Peyer's patch (tissue), 4 donors: ENCODE measurements around the gene MASP2.

ENCODE experiments used
- POLR2A ChIP-seq, 2 donors: fragments of 450-650 bp; IDR thresholded peaks; one replicate each; pipeline ENCODE4 v1.5.1; 2017; ENCODE audit warnings: antibody characterized with exemption in 2 of 2, mild to moderate bottlenecking in 2 of 2, moderate library complexity in 2 of 2
- TF ChIP-seq, protein P1 (sequence below), 6 experiments: fragments of 450-650 bp in 4 of 6; fragments of 200-600 bp in 2 of 6; sonication (generic) in 1 of 6; IDR thresholded peaks; one replicate each; pipeline ENCODE4 v1.5.1; 2017 to 2019; ENCODE audit warnings: antibody characterized with exemption in 6 of 6, mild to moderate bottlenecking in 3 of 6, moderate library complexity in 1 of 6

DNA sequence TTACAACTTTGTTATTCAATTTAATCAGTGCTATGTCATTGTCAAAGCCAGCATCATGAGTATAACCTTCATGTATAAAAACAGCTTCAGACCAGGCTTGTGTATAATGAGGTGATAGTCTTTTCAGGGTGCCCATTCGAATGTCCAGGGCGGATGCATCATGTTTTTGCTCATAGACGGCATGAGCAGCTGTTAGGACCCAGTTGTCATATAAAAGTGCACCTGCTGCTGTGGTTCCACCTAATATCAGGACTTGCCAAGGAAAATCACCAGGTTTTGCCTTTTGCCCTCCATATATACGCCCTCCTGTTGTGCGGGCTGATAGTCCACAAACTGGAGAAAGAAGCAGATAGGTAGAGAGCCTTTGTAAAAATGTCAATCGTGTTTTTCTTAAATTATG, 19.7 kb downstream of the MASP2 start:
- TF ChIP-seq, protein P1, sequence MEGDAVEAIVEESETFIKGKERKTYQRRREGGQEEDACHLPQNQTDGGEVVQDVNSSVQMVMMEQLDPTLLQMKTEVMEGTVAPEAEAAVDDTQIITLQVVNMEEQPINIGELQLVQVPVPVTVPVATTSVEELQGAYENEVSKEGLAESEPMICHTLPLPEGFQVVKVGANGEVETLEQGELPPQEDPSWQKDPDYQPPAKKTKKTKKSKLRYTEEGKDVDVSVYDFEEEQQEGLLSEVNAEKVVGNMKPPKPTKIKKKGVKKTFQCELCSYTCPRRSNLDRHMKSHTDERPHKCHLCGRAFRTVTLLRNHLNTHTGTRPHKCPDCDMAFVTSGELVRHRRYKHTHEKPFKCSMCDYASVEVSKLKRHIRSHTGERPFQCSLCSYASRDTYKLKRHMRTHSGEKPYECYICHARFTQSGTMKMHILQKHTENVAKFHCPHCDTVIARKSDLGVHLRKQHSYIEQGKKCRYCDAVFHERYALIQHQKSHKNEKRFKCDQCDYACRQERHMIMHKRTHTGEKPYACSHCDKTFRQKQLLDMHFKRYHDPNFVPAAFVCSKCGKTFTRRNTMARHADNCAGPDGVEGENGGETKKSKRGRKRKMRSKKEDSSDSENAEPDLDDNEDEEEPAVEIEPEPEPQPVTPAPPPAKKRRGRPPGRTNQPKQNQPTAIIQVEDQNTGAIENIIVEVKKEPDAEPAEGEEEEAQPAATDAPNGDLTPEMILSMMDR (IDR thresholded peaks at IDR 0.05), result no peak
- no peak for TF ChIP-seq POLR2A (IDR thresholded peaks at IDR 0.05)
